Stimulated activated CD4-positive, alpha-beta T cell treated with anti-CD3 and anti-CD28 coated beads, Interleukin-12 subunit alpha, Interleukin-12 subunit beta, amount 100 ng/mL, for 4 hours (primary cell): ENCODE results near the gene PEX10.
A peak's percentile ranks its signal among the peaks of the same experiment; 100 is the strongest.

ENCODE experiments used
- DNase-seq: peaks from one replicate; pipeline ENCODE4 v3.0.0-alpha.2; 2020

Gene PEX10

DNA sequence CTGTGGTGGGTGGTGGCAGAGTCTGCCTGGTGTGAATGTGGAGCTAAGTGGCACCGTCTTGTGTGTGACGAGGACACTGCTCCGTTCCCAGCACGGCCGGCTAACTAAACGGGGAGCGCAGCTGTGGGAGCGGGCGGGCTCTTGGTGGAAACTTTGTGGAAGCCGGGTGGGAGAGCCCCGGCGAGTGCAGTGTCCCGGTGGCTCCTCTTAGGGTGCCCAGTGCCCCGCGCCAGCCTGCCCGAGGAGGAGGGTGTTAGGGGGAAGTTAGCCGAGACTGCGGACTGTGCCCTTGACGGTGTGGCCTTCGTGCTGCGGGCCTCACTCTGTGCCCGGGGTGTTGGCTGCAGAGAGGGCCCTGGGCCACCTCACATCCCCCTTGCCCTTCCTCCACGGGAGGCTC is 9.9 kb downstream of the PEX10 start:
- DNase-seq, result no peak

DNA sequence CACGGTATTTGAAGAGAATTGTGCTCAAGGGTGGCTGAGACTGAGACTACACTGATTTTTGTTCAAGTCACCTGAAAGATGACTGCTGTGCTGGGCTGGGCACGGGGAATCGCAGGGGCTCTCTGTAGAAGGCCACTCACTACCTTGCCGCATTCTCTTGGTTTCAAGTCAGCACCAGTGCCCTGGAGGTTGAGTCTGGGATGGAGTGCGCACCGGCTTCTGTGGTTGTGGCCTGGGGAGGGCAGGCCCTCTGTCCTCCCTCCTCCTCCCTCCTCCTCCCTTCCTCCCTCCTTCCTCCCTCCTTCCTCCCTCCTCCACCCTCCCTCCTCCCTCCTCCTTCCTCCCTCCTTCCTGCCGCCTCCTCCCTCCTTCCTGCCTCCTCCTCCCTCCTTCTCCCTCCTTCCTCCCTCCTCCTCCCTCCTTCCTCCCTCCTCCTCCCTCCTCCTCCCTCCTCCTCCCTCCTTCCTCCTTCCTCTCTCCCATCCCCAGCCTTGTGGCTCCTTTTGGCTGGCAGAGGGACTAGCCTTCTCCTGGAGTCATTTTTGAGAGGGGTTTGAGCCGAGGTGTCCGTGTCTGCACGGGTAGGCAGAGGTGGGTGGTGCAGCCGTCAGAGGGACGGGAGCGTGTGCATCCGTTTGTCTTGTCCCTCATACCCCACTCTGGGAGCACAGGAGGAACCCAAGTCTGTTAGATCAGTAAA is 11.3 kb downstream of the PEX10 start:
- no peak for DNase-seq

DNA sequence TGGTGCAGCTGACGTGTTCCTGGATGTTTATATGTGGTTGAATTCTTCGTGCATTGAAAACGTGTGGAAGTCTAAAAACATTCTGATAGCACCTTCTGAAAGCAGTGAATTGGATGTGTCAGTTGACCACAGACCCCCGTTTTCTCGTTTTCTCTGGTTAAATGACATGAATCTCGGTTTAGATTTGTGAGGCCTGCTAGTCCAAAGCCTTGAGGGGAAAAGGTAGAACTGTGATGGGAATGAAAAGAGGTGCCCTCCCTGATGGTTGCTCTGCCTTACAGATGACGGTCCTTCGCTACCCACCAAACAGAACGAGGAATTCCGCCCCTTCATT is 11.8 kb downstream of the PEX10 start:
- no peak for DNase-seq

- DNase-seq, result no peak
Observed at GRCh38 chr1:2399890-2400575, 12.3 kb downstream of the PEX10 start.

GRCh38 chr1:2398871-2399270 is 13.5 kb downstream of the PEX10 start:
- DNase-seq, result no peak

- DNase-seq, result no peak
Observed at GRCh38 chr1:2397007-2397679, 15.2 kb downstream of the PEX10 start.

DNA sequence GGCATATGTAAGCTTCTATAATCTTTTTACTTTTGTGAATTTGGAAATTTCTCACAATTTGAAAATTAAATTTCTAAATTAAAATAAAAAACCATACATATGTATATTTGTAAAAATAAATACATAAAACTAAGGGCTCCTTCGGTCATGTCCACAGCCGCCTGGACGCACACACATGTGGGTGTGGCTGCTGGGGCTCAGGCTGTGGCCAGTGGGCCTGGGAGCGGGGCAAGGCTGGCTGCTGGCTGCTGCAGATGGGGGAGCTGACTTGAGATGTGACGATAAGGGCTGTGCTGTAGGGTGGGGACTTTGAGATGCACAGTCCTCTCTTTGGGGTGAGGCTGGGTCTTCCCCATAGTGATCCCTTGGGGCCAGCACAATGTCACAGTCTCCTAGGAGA is 15.9 kb downstream of the PEX10 start:
- DNase-seq, result no peak

DNA sequence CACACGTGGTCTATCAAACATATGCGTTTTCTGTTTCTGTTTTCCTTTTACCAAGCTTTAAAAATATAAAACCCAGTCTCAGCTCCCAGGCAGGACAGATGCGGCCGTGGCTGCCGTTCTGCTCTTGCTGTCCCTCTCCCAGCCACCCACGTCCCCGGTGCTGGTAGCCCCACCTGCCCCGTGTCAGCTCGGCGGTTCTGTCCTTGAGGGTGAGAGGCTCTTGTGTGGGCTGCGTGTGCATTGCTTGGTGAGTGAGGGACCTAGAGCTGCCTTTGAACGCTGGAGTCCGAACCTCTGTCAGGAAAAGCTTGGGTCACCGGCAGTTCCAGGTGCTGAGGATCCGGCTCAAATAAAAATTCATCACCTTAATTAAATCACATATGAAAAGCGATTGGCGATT is 16.3 kb downstream of the PEX10 start:
- DNase-seq, result no peak

GRCh38 chr1:2395245-2395644 is 17.1 kb downstream of the PEX10 start:
- DNase-seq, result no peak

DNA sequence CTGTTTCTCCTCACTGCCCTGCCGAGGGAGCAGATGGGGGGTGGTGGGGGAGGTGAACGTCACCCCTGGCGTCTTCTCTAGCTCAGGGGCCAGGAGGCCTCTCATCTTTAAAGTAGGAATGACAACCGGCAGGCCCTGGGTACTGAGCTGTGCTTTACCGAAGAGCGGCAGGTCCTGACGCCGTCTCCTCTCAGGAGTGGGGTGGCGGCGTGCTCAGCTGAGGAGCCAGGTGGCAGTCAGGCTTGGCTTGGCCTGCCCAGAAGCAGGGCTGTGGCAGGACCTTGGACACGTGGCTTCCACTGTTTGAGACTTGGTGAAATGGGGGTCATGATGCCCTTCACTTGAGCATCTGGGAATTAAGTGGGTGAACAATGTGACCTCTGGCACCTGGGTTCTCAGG is 17.6 kb downstream of the PEX10 start:
- DNase-seq, result no peak

DNA sequence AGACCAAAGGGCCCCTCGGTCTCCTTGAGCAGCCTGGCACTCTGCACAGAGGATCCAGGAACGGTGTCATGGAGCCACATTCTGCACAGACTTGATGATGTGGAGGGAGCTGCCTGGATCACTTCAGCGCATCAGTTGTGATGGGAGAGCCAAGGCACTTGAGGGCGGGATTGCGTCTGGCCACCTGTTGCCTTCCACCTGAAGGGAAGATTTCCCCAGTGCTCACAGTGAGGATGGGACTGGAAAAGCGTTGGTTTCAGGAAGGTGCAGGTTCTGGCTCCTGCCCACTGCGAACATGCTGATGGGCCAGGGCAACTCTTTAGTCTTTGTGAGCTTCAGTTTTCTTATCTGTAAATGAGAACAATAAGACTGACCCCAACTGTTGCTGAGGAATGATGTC is 18.1 kb downstream of the PEX10 start:
- DNase-seq, result no peak

DNA sequence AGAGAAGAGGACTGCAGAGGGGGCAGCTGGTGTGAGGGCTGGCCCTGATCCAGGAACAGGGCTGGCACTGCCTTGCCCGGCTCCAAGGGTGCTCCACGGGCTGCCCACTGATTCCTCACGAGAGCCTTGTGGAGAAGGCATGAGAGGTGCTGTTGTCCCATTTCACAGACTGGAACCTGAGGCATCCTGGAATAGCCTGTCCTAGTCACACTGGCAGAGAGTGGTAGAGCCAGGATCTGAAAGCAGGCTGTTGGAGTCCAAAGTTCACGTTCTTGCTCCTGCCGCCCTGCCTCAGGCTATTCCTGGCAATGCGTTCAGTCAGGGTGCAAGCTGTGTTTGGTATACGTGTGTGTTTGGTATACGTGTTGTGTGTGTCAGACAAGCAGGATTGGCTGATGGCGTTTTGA is 18.9 kb downstream of the PEX10 start:
- DNase-seq, result no peak

DNA sequence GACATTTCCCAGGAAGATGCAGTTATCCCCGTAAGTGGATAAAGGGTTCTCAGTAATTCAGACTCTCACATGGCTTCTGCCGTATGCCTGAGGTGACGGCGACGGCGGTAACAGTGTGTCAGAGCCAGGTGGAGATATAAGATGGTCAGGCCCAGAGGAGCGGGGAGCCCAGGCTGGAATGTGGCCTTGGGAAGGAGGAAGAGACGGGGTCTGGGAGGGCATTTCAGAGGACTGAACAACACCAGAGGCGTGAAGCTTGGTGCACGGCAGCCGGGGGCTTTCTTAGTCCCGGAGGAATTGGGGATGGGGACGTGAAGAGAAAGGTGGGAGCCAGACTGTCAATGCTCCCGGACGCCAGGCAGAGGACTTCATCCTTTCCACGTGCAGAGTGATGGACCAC is 19.7 kb downstream of the PEX10 start:
- DNase-seq, result no peak

DNA sequence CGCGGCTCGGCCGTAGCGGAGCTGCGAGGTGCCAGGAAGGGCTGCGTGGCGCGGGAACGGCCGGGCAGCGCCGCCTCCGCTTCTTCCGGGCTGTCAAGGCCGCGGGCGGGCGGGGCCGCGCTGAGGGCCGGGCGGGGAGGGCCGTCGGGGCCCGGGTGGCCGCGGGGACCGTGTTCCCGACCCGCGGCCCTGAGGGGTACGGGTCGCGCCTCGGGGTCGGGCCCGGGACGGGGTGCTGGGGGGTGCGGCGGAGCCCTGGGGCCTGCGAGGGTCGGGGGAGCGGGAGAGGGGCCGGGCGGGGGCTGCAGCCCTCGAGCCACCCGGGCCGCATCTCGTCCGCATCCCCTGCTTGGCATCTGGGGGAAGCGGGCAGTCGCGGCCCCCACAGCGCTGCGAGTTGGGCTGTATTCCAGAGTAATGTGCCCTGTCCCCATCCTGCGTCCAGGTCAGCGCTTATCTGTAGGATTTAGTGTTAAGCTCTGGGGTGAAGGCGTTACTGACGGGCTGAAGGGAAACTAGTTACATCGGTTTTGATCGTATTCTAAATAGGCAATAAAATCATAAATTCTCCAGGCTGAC is 20.3 kb downstream of the PEX10 start:
- DNase-seq, result no peak

DNA sequence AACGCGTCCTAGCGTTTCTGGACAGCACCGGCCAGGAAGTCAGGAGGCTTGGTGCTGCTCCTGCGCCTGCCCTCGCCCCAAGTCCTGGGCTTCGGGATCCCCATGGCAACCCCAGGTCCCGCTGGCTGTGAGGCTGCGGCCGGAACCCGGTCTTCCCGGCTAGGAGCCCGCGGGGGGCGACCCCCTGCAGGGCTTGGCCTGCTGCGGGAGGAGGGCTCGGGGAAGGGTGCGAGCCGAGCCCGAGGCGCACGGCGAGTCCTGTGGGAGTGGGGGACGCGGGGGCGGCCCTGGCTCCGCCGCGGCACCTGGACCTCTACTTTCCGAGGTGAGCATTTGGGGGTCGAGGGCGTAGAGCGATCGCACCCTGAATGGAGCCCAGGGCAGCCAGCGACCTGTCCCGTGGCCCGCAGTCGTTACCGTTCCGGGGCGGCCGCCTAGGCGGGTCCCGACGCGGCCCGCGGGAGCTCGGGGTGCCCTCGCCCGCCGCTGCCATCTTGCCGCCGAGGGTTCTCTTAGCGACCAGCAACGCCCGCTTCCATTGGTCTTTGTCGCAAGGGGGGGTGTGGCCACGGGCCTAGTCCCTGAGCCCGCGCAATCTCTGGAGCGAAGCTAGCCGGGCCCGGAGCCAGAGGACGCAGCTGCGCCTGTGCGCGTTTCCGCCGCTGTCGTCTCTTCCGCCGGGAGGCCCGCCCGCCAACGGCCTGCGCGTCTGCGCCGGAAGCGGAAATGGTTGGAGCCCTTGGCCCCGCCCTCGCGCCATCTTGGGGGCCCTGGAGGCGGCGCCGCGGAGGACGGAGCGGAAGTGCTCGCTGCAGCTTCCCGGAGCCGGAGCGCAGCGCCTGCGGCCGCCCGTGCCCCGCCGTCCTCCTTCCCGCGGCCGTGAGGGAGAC is 21.1 kb downstream of the PEX10 start, which contains the start of the genes MORN1 and RER1:
TSS of gene MORN1 (minus strand) at position 514 of the 890 bp plus-strand sequence. CDS start at position 493, 21 bp downstream.
TSS of gene RER1 (plus strand) at position 801 of the 890 bp plus-strand sequence. CDS start 3,950 bp downstream, outside the sequence.
- DNase-seq, result peak; percentile 98

GRCh38 chr1:2389644-2390043 is 22.7 kb downstream of the PEX10 start:
- no peak for DNase-seq

GRCh38 chr1:2388004-2388913 is 24.1 kb downstream of the PEX10 start:
- DNase-seq, result no peak

GRCh38 chr1:2386636-2387611 is 25.4 kb downstream of the PEX10 start:
- no peak for DNase-seq

GRCh38 chr1:2385606-2386280 is 26.6 kb downstream of the PEX10 start:
- DNase-seq, result no peak
